ENCODE results near the gene ZNF674.
"Not testable (repeated sequence)": the region's sequence is repeated elsewhere in the genome, so short reads cannot be mapped to it uniquely, and the experiment has no call there.

GRCh38 chrX:46478634-46479033 is 66.6 kb downstream of the ZNF674 start:
- not testable (repeated sequence) for TF ChIP-seq CTCF (conservative IDR thresholded peaks at IDR 0.05; ENCODE audit: low read depth, low read length); EZH2 (IDR thresholded peaks at IDR 0.05; ENCODE audit: low read length, unreplicated experiment)

Measured in PC-3 (cell line).